AG08396 (cell line): ENCODE results near the gene LMX1A.

Source experiments
- DNase-seq: peaks from one replicate; pipeline ENCODE4 v3.0.0; 2012; ENCODE audit warnings: low spot score, mixed read lengths

LMX1A gene

GRCh38 chr1:165222580-165222979, 133.9 kb downstream of the LMX1A start:
- no peak for DNase-seq

GRCh38 chr1:165218731-165219130, 137.8 kb downstream of the LMX1A start:
- no peak for DNase-seq

GRCh38 chr1:165217958-165218357, 138.6 kb downstream of the LMX1A start:
- no peak for DNase-seq

- DNase-seq: no peak
Measured at GRCh38 chr1:165216254-165216653, 140.3 kb downstream of the LMX1A start.

GRCh38 chr1:165215676-165216075, 140.8 kb downstream of the LMX1A start:
- no peak for DNase-seq

GRCh38 chr1:165212229-165212628, 144.3 kb downstream of the LMX1A start:
- DNase-seq: no peak

GRCh38 chr1:165207853-165208515, 148.5 kb downstream of the LMX1A start:
- DNase-seq: no peak

- DNase-seq: no peak
Measured at GRCh38 chr1:165205145-165205544, 151.4 kb downstream of the LMX1A start.

- no peak for DNase-seq
Measured at GRCh38 chr1:165204548-165204947, 152.0 kb downstream of the LMX1A start.

- no peak for DNase-seq
Measured at GRCh38 chr1:165191087-165191486, 165.4 kb downstream of the LMX1A start.

- no peak for DNase-seq
Measured at GRCh38 chr1:165189913-165190312, 166.6 kb downstream of the LMX1A start.

GRCh38 chr1:165189011-165189410, 167.5 kb downstream of the LMX1A start:
- DNase-seq: no peak

GRCh38 chr1:165187031-165188009, 169.2 kb downstream of the LMX1A start:
- no peak for DNase-seq

GRCh38 chr1:165185161-165185889, 171.2 kb downstream of the LMX1A start:
- DNase-seq: no peak

- DNase-seq: no peak
Measured at GRCh38 chr1:165182975-165183374, 173.5 kb downstream of the LMX1A start.

GRCh38 chr1:165179306-165179705, 177.2 kb downstream of the LMX1A start:
- no peak for DNase-seq

GRCh38 chr1:165174491-165174890, 182.0 kb downstream of the LMX1A start:
- no peak for DNase-seq

GRCh38 chr1:165173818-165174217, 182.7 kb downstream of the LMX1A start:
- no peak for DNase-seq

- DNase-seq: no peak
Measured at GRCh38 chr1:165173409-165173808, 183.1 kb downstream of the LMX1A start.

GRCh38 chr1:165172666-165173065, 183.8 kb downstream of the LMX1A start:
- no peak for DNase-seq

GRCh38 chr1:165169729-165170128, 186.8 kb downstream of the LMX1A start:
- DNase-seq: no peak

- no peak for DNase-seq
Measured at GRCh38 chr1:165169028-165169427, 187.5 kb downstream of the LMX1A start.

GRCh38 chr1:165168467-165168866, 188.0 kb downstream of the LMX1A start:
- no peak for DNase-seq
